NOMO-1 treated with DMSO at 0.1 percent for 48 hours (cell line): ENCODE results near the gene AKR7A2.

ENCODE experiments used
- DNase-seq: peaks from one replicate; lab custom pipeline; 2025; ENCODE audit not compliant: unreplicated experiment; lab: John Stamatoyannopoulos, UW

AKR7A2 gene

DNA sequence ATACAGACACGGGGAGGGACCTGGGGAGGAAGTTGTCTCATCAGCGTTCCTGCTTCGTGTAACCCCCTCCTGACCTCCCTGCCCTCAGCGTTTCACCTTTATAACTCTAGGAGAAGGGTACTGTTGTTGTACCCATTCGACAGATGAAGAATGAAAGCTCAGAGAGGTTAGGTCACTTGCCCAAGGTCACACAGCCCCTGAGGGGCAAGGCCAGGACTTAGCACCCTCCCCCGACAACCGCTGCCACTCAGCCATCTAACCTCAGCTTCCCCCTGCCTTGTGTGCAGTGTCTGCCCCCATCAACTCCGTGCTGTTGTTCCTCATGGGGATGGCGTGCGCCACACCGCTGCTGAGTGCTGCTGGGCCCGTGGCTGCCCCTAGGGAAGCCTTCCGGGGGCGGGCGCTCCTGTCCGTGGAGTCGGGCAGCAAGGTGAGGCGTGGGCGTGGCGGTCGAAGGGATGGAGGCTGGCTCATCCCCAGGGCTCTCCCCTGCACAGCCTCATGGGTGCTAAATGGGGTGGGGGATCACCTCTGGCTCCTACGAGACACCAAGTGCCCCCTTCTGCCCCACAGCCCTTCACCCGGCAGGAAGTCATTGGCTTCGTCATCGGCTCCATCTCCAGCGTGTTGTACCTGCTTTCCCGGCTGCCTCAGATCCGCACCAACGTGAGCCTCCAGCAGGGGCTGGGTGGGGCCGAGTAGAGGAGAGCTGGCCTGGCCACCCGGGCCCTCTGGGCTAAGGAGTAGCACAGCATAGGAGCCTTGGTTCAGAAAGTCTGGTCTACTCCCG is 14.2 kb upstream of the AKR7A2 start:
- DNase-seq: peak; percentile 29

DNA sequence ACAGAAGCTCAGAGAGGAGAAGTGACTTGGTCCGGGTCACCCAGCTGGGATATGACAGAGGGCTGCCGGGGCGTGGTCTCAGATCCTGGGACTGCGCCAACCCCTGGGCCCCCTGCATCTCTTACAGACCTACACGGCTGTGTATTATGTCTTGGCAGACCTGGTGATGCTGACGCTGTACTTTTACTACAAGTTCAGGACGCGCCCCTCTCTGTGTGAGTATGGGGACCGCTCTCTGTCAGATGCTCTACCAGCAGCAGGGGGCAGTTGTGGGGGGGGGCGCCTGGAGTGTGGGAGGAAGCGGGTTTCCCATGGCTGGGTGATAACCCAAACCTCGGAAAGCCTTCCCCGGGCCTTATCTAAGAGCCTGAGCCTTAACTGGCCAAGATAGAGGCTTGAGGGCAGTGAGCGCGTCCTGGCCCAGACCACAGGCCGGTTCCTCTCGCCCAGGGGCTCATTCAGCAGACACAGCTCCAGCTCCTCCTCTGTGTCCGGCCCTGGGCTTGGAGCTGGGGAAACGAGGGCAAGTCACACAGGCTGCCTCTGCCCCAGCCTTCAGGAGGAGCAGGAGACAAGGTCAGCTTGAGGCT is 13.5 kb upstream of the AKR7A2 start:
- DNase-seq: no peak

GRCh38 chr1:19324665-19324990 is 12.7 kb upstream of the AKR7A2 start:
- DNase-seq: no peak

DNA sequence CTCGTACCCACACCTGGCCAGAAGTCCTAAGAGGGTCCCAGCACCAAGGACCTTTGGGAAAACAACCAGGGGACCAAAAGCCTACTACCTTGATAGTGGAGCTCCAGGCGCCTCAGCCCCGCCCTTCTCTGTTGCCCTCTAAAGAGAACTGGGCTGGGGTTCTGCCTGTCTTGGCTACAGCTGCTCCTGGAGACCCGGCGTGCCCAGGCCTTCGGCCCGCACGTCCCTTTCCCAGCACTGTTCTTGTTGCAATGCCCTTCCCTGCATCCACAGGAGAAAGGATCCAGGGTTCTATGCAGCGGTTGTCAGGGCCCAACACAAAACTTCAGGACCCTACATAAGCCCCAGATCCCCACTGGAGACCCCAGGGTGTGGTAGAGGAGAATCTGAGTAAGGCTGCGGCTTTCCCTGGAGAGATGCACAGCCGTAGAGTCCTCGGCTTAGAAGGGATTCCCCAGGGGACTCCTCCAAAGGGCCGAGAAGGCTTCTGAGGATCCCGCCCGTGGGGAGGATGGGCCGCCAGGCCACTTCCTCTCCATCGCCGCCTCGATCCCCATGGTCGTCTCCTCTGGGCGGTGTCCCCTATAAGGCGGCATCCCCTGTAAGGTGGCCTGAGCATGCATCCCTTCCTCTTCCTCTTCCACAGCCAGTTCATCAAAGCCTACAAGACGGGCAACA is 12.2 kb upstream of the AKR7A2 start:
- no peak for DNase-seq

- no peak for DNase-seq
Measured at GRCh38 chr1:19322481-19322880, 10.5 kb upstream of the AKR7A2 start.

DNA sequence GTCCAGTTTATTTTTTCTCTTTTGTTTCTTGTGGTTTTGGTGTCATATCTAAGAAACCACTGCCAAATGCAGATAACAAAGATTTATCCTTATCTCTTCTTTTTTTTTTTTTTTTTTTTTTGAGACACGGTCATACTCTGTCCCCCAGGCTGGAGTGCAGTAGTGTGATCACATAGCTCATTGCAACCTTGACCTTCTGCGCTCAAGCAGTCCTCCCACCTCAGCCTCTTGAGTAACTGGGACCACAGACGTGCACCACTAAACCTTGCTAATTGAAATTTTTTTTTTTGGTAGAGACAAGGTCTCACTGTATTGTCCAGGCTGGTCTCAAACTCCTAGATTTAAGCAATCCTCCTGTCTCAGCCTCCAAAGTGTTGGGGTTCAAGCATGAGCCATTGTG is 9.1 kb upstream of the AKR7A2 start:
- DNase-seq: no peak

DNA sequence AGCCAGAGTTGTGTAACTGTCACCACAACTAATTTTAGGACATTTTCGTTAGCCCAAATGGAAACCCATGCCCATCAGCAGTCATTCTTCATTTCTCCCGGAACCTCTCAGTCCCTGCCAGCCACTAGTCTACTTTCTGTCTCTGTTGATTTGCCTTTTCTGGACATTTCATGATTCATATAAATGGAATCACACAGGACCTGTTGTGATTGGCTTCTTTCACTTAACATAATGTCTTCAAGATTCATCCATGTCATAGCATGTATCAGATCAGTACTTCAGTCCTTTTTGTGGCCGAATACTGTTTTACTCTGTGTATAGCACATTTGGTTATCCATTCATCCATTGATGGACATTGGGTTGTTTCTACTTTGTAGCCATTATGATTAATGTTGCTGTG is 7.3 kb upstream of the AKR7A2 start:
- peak; percentile 91 for DNase-seq

GRCh38 chr1:19317126-19317910 is 5.4 kb upstream of the AKR7A2 start:
- DNase-seq: no peak

DNA sequence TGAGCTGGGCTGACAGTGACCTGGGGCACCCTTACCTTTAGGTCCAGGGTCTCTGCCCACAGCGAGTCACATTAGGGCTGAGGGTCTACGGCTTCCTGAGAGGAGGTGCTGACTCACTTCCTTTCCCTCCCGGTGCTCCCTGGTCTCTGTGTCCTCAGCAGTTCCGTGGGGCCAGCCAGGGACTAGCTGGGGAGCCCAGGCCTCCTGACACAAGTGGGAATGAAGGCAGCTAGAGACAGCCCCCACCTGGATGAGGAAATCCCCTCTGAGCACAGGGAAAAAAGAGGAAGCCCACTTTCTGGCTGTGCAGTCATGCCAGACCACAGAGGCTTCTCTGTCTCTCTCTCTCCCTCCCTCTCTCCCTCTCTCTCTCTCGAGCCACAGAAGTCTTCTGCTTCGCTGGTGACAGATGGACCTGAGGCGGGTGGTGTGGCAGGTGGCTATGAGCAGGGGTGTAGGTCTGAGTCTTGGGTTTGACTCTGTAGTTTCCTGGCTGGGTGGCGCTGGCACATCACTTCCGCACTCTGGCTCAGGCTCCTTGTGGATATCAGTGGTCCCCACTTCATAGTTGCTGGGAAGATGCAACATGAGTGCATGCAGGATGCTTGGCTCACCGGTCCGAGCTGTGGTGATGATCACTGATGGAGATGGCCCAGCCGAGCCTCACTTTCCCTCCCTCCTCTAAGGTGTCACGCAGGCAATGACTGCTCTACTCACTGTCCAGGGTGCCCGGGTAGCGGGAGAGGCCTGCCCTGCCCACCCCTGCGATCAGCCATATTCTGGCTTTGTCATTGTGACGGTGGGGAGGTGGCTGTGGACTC is 3.6 kb upstream of the AKR7A2 start:
- DNase-seq: peak; percentile 83

DNA sequence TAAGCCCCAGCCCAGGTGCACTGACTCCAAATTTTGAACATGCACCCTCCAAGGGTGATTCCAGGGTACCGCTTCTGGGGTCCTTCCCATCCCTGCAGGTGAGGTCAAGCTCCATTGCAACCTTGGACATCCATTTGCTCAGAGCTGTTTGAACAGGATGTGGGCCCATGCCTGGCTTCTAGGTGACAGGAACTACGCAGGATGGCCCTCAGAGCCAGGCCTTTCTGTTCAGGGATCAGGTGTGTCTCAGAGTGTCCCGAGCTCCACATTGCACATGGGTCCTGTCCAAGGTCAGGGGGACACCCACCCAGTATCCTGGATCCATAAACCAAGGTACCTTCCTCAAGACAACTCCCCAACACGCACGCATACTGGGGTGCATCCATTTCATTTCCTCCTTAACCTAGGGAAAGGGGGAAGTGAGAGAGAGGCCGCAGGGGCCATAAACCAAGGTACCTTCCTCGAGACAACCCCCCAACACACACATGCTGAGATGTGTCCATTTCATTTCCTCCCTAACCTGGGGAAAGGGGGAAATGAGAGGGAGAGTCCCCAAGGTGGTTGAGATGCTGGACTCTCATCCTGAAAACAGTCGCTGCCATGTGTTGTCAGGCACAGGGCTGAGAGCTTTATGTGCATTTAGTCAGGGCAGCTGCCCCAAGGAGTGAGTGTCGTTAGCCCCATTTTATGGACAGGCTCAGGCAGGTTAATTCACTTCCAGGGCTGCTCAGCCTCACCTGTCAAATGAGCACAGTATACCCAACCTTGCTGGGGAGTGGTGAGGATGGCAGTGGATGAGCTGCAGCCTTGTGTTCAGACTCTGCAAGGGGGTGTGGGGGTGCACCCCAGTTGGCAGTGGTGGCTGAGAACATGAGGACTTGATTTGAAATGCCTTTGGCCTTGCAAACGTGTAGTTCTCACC is 2.3 kb upstream of the AKR7A2 start:
- DNase-seq: peak; percentile 44

DNA sequence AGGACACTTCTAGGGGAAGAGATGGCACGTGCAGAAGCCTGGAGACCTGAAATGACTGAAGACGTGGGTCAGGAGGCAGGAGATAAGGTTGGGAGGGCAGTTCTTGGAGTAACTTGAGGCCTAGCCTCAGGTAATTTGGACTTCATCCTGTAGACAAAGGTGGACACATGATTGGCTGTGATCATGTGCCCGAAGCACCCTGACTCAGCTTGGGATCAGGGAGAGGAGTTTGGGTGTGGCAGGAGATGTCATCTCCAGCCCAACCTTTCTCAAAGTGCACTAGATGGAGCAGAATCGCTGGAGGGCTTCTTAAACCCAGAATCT is 1.7 kb upstream of the AKR7A2 start:
- DNase-seq: no peak

DNA sequence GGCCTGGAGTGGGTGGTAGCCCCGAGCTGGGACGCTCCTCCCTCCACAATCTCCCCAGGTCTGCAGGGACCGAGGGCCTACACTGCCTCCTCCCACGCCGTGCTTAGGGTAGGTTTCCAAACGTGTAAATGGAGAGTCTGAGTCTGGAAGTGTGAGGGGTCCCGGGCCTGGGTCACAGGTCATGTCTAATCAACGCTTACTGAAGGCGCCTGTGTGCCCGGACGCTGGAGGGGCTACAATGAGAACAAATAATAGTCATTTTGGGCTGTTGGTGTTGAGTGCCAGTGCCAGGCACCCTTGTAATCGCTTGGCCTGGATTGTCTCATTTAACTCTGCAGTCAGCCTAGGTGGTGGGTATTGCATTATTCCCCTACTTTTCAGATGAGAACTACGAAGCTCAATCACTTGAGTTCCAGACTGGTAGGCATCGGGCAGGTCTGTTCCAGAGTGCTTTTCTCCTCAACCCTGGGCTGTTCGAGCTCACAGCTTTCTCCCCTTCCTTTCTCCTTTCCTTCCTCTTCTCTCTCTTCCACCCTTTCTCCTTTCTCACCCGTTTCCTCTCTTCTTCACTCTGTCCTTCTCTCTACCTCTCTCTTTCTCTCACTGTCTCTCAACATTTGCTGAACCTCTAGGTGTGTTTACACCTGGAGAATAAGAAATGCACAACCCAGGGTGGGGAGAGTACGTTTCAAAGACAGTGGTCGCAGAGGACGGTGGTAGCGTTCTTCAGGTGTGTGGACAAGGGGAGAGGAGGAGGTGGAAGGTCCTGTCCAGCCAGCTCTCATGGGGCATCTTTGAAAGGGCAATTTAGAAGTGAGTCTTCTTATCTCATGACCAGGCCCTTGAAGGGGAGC is 1.1 kb upstream of the AKR7A2 start:
- peak; percentile 9 for DNase-seq

DNA sequence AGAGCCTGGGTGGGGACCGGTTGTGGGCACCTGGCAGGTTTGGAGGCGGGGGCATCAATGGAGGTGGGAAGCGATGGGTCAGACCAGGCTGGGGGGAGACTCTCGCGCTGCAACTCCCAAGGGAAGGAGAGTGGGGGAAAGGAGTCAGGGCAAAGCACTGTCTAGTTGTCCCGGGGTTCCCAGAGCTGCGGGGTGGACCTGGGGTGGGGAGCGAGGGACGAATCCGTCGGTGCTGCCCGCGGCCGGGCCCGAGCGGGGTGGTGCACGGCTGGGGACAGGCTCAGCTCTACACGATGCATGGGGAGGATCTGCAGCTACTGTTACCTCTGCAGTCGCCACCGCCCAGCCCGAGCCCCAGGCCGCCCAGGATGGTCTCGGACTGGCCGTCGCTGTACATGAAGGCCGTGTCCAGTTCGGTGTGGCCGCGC is 427 bp downstream of the AKR7A2 start:
- no peak for DNase-seq

DNA sequence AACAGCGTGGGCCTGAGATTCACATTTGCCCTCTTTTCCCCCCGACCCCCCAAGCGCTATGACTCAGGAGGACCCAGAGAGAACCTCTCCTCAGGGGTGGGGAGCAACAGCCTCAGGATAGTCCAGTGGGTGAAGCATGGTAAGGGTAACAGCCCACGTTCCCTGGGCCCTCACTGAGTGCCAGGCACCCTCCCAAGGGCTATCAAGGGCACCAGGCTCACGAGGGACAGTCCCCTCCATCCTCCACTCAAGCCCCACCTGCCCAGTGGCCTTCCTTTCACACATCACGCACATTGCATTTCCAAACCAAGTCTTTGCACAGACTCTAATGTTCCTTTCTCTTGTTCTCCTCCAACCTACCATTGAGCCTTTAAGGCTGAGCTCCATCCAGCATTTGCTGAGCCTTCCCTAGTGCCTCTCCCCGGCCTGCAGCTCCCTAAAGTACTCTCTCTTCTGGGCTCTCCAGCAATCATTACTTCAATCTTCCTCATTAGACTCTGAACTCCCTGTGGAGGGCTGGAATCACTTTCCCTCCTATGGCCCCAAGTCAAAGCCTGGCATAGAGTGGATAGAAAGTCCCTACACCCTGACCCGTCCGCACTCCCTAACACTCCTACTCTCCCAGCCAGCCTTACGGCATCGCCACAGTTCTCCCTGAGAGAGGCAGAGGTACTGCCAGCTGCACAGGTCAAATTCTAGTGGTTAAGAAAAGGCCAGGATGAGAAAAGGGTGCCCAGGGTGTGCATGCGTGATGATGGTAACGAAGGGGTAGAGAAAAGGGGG is 1.0 kb downstream of the AKR7A2 start:
- DNase-seq: peak; percentile 10

- DNase-seq: no peak
Measured at GRCh38 chr1:19310061-19310460, 1.9 kb downstream of the AKR7A2 start.

DNA sequence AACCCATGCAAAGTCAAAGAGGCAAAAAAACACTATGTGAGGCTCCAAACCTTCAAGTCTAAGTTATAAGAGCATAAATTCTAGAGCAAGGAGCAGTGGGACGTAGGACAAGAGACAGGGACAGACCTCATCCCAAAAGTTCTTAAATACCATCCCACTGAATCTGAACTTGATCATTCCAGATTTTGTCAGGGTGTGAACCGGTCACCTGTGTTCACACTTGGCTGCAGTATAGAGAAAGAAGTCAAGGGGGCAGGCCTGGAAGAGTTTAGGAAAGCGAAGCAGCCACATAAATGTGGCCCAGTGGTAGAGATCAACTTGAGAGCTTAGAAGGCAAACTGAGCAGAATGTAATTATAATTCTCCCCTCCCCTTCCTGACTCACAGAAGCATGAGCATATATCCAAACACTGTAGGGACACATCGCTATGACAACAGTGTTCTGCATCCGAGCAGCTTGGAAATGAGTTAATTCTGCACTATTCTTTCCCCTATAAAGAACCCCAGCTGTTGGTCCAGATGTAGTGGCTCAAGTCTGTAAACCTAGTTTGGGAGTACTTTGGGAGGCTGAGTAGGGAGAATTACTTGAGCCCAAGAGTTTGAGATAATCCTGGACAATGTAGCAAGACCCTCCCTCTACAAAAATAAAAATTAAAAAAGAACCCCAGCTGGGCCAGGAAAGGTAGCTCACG is 2.7 kb downstream of the AKR7A2 start:
- no peak for DNase-seq

GRCh38 chr1:19308509-19308907 is 3.4 kb downstream of the AKR7A2 start:
- no peak for DNase-seq
